Stimulated activated CD8-positive, alpha-beta memory T cell treated with anti-CD3 and anti-CD28 coated beads, Interleukin-12 subunit alpha, Interleukin-12 subunit beta, amount 100 ng/mL, for 1 hour (primary cell): ENCODE measurements around the gene CHST11.
"Not testable (repeated sequence)": the region's sequence is repeated elsewhere in the genome, so short reads cannot be mapped to it uniquely, and the experiment has no call there.

Source experiments
- DNase-seq: peaks from one replicate; pipeline ENCODE4 v3.0.0-alpha.2; 2020; ENCODE audit warnings: low read depth

The CHST11 gene

DNA sequence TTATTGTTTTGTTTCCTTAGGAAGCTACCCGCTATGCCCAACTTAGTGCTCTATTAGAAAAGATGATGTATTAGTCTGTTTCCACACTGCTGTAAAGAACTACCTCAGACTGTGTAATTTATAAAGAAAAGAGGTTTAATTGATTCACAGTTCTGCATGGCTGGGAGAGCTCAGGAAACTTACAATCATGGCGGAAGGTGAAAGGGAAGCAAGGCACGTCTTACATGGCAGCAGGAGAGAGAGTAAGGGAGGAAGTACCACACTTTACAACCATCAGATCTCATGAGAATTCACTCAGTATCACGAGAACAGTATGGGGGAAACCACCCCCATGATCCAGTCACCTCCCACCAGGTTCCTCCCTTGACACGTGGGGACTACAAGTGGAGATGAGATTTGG is 70.9 kb downstream of the CHST11 start:
- DNase-seq = not testable (repeated sequence)

DNA sequence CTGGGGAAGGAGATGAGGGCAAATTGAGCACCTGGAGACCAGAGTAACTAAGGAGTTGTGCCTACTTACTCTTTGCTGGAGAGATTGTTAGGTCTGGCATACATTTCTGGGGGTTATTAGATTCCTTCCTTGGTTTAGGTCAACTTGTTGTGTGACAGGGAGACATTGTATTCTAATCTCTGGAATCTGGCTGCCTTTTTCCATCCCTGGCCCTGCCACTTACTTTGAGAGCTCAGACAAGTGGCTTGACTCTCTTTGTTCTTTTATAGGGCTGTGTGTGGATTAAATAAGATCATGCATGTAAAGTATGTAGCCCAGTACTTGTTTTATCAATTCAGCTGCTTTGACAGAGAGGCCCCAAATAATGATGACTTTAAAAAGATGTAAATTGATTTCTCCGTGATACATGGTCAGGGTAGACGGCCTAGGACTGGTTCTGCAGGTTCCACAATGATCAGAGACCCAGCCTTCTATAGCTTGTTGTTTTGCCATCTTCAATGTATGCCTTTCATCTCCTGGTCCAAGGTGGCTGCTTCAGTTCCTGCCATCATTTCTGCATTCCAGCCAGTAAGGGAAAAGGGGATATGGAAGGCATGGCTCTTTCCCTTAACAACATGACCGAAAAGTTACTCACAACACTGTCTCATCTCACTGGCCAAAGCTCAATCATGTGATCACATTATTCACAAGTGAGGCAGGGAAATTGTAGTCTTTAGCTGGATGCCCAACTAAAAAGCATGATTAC is 72.6 kb downstream of the CHST11 start:
- DNase-seq = no peak

DNA sequence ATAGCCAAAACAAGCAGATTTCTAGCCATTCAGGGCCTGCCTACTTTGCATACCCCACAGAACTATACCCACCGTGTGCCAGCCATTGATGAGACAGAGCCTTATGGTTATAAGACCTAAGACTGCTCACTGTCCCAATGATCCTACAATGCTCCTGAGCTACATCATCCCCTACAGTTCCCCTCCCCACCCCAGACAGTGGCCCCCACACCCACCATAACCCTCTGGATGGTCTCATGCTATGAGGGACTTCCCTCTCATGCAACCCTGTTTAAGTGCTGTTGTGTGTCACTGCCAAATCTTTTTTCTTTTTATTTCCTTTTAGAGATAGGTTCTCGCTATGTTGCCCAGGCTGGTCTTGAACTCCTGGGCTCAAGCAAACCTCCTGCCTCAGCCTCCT is 75.9 kb downstream of the CHST11 start:
- no peak for DNase-seq

DNA sequence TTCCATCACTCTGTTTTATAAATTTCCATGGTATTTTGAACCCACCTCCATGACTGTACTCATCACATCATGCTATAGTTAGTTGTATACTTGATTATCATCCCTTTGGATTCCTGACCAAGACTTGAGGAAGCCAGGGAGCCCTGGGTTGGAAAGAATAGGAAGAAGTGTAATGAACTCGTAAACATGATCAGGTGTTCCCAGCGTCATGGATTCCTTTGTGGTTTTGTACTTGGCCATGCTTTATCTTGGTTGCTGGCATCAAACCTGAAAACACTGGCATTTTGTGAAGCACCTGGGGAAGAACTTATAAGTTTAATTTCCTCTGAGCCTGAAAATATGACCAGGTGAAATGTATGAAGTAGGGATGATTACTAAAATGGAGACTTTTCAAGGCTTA is 76.4 kb downstream of the CHST11 start:
- no peak for DNase-seq

DNA sequence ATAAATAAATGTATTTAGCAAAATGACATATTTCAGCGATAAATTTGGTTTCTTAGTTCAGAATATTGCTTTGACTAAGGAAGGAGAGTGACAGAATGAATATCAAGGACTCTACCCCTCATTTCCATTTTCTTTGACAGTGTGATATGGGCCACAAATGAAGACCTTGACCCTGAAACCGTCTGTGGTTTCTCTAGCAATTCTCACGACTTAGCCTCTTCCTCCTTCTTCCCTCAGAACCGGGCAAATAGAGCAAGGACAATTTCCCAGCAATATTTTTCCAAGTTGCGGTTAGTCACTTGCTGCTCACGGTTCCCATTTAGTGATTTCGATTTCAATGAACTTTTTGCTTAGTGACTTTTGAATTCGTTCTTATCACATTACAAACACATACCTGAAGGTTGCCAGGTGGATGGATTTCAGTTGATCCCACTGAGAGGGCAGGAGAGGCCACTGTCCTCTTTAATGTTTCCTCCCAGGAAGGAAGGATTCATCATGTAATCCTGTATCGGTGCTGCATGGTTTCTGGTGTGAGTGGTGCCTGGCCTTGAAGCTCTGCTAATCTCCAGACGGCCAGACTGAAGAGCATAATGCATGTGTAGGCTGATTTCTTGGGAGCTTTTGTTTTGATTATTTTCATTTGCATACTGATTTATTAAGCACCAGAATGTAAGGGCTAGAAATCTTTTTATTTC is 77.6 kb downstream of the CHST11 start:
- DNase-seq = no peak

DNA sequence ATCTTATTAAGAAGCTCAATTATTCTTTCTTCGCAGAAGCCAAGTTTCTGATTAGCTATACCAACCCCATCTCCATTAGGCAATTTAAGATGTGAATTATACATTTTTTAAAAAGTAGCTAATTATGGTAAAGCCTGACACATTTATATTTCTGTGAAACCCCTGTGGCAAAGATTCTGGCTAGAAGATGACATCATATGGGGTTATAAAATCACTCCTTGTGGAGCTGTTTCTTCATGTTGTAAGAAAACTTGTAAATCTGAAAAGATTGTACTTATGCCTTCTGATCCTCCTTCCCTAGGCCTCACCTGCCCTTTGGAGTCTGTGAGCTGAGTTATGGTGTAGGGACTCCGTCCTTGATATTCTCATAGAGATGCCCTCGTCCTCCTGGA is 78.1 kb downstream of the CHST11 start:
- DNase-seq = no peak

DNA sequence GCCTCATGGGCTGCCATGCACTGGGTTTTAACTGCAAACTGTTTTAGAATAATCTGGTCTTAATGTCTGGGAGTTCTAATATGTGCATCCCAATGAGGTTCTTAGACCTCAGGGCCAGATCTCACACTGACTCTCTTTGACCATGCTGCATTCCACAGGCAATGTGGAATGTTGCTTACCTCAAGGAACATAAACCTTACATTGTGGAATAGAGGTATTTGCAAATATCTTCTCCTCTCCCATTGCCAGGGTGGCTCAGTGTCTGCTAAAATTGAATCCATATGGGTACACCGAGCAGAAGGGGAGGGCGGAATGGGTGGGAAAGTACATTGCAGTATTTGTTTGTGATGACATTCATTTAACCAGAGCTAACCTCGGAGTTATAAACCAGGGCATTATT is 78.6 kb downstream of the CHST11 start:
- DNase-seq = no peak

DNA sequence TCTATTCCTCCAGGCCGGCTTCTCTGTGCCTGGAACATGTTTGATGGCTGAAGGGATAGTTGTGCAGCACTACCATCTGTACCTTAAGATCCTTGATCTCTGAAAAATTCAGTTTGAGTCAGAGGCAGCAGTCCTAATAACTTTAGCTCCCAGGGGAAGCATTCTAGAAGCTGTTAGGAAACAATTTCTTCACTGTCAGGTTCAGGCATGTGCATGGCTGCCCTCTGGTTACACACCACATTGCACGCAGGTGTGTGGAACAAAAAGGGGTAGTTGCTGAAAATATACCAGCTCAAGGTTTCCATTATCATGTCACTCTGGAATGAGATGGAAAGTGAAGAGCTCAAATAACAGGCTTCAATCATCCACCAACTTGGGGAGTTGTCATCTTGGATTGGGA is 80.1 kb downstream of the CHST11 start:
- DNase-seq = no peak

DNA sequence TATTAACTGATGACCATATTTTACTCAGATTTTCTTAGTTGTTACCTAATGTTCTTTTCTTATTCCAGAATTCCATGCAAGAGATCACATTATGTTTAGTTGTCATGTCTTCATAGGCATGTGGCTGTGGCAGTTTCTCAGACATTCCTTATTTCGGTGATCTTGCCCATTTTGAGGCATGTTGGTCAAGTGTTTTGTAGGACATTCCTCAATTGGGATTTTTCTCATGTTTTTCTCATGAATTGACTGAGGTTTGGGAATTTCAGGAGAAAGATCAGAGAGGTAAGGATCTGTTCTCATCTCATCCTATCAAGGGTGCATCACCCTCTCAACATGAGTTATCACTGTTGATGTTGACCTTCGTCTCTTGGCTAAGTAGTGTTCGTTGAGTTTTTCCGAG is 81.3 kb downstream of the CHST11 start:
- no peak for DNase-seq

DNA sequence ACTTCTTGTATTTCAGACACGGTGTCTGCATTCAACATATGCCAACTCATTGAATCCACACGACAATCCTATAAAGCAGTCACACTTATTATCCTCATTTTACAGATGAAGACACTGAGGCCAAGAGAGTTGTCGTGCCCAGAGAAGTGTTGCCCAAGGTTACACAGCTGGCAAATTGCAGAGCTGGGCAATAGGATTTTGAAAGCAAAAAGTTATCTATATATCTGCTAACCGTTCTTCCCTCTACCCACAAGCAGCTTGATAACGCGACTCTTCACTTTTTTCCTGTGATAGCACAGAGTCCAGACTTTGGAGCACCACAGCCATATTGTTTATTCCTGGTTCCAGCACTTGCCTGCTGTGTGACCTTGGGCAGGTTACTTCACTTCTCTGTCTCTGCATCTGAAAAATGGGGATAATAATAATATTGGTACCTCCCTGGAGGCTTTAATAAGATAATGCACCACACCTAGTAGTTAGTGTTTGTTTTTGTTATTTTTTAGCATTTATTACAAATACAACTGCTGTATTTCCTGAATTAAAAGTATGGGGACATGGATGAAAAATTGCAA is 82.2 kb downstream of the CHST11 start:
- no peak for DNase-seq

DNA sequence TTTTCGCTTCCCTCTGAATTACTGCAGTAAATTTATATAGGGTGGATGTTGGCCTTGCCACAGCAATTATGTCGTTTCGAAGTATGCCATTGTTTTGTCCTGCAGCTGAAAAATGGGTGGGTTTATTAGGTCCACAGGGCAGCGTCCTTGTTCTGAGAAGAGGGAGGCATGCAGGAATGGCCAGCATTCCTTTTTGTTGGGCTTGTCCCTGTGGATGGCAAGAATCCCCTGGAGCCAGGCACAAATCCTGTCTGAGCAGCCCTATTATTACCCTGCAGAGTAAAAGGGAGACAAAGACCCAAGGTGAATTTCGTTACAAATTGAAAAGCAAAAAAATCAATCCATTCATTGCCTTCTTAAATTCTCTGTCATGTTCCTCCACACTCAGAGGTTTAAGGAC is 88.1 kb downstream of the CHST11 start:
- DNase-seq = no peak

DNA sequence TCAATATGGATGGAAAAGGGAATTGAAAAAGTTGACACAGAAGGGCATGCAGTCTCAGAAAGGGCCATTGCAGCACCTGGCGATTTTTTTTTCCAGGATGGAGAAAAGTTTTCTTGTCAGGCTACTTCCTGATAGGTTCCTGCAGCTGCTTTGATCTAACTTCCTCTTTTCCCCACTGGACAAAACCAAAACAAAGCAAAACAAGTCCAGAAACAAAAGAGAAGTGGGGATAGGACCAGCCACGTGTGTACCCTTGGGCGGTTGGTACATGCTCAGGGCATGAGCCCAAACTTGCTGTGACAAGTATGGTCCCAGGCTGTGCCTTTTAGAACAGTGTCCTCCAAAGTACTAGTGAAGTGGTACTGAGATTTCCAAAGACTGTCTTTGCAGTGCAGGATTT is 89.8 kb downstream of the CHST11 start:
- DNase-seq = no peak

DNA sequence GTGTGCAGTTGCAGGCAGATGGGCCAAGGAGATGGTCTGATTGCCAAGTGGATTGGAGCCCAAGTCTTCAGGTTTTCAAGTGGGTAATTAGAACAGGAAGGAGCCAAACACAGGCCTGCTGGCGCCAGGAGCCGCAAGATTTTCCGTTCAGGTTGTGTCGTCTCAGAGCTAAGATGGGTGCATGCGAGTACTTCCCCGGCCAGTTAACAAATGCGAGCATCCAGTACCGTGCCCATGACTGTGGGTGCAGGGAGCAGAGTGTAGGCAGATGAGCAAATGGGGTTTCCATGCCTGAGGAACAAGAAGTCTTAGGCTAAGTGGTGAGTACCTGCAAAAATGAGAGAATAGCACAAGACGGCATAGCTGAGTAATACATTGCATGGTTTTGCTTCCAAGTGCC is 90.5 kb downstream of the CHST11 start:
- DNase-seq = no peak

DNA sequence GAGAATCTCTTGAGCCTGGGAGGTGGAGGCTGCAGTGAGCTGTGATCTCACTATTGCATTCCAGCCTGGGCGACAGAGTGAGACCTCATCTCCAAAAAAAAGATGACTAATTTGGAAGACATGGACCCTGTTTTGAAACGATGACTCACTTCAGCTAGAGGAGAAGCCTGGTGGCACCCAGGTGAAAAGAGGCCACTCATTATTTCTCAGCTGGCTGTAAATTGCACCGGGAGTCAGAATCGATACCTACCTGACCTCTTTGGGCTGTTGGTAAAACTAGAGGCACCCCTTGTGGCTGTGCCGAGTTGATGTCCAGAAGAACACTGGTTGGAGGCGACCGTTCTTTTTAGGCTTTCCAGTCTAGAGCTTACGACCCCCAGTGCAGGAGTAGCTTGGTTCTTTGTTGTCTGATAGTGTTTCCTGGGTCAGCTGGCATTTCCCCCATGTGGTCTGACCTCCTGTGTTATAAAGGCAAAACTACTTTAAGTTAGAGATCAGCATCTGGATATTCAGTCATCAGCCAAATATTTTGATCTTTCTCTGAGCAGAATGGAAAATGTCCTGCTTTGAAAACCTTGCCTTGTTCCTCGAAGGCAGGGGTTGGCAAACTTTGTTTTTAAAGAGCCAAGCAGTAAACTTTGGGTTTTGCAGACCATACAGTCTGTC is 93.2 kb downstream of the CHST11 start:
- DNase-seq = no peak

DNA sequence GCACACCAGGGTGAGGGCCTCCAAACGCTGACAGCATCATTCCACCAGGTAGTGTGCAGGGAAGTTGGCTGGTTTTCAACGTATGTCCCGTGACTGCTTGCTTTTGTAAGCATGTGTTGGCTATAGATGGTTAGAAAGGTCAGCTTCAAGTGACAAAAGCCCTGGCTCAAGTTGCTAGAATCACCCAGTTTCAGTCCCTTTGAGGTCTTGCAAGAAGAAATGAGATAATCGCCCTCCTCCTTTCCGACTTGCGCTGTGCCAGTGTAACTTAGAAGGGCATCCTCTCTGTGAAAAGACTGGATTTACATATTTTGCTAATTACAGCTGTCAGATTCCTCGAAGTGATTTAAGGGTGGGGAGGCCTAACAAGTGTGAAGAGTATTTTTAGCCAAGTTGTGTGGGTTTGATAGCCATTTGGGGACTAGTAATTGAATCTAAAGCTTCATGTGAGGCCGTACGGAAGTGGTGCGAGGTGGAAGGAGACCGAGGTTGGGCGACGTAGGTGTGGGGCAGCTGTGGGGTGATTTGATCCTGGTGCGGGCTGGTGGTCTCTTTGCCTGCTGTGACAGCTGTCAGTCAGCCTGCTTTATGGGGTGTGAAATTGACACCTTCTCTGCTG is 94.7 kb downstream of the CHST11 start:
- no peak for DNase-seq

DNA sequence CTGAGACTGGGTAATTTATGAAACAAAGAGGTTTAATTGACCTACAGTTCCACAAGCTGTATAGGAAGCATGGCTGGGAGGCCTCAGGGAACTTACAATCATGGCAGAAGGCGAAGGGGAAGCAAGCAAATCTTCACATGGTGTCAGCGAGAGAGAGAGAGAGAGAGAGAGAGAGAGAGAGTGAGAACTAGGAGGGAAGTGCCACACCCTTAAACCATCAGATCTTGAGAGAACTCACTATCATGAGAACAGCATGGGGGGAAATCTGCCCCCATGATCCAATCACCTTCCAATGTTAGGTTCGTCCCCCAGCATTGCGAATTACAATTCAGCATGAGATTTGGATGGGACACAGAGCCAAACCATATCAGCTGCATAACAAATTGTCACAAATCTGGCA is 96.7 kb downstream of the CHST11 start:
- DNase-seq = no peak

DNA sequence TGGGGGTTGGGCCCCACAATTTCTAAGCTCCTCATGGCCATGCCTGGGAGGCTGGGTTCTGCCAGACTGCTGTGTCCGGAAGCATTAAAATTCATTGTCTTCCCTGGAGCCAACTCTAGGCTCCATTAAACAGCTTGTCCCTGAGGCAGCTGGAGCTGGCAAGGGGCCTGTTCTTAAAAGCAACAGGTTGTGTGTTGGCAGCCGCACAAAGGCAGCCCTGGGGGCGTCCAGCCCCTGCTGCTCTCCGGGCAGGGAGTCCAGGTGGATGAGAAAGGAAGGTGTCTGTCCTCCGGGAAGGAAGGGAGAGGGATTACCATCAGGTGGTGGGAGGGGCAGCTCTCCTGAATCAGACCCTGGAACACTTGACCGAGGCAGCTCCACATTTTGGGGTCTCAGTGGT is 98.9 kb downstream of the CHST11 start:
- no peak for DNase-seq

DNA sequence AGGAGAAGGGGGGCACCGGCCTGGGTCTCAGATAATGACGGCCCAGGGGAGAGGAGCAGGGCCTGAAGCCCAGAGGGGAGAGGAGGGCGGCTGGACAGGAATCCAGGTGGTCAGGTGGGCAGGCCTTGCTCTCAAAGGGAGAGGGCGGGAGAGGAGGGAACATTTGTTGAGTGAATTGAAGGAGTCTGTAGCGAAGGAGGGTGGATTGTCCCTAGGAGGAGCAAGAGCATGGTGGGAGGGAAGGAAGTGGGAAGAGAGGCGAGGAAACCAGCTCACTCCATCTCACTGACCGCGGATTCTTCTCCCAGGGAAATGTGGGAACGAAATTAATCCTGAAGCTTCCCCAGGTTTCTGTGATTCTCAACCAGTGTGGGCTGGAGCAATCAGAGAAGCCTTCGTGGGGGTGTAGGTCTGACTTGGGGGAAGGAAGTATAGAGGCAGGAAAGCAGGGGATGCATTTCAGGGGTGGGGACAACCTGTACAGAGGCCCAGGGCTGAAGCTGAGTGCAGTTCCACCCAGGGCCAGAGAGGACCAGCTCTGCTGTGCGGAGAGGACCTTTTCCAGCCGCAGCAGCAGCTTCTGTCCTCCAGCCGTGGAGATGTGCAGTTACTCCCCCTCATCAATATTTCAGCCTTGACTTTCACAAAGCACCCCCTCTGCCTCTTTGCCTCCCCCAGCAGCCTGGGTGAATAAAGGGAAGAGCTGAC is 100.9 kb downstream of the CHST11 start:
- no peak for DNase-seq

DNA sequence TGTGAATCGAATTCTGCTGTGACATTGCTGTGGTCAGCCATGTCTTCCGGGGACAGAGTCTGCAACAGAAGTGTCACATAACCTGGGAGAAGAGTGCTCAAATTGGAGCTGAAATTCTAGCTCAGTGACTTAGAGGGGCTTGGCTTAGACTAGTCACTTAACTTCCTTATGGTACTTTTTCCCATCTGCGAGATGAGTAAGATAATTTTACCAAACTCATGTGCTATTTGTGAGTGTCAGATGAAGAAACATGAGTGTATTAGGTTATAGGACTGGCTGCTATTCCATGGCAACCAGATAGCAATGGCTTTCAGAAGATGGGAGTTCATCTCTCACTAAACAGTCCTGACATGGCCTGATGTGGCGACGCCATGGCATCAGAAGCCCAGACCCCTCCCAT is 104.1 kb downstream of the CHST11 start:
- no peak for DNase-seq

DNA sequence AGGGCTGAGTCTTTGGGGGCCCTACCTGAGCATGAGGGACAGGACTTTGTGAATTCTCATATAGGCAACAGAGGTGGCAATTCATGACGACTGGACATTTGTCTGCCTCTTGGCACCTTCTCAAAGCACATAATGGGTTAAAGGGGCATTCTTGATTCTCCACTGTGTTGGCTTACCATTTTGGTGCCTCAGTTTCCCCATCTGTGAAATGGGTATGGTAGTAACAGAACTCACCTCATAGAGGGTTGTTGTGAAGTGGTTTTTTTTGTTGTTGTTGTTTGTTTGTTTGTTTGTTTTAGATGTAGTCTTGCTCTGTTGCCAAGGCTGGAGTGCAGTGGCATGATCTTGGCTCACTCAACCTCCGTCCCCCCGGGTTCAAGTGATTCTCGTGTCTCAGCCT is 106.0 kb downstream of the CHST11 start:
- DNase-seq = no peak

DNA sequence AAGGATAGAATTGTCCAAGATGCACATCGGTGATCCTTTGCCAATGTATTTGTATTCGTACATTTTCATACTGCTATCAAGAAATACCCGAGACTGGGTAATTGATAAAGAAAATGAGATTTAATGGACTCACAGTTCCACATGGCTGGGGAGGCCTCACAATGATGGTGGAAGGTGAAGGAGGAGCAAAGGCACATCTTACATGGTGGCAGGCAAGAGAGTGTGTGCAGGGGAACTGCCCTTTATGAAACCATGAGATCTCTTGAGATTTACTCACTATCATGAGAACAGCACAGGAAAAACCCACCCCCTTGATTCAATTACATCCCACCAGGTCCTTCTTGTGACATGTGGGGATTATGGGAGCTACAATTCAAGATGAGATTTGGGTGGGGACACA is 107.9 kb downstream of the CHST11 start:
- DNase-seq = not testable (repeated sequence)
